PC-9 (cell line): ENCODE results near the gene CACYBP. TPM values are rescaled to one million over a fixed set of nuclear protein-coding genes. Genes with fewer than 3 reads are reported as not detected.

Experiments
- BruUV-seq: library from RNA; stranded (reverse); fragments of 400-500 nt; replicated peaks from 2 replicates; lab custom pipeline; 2021; lab: Mats Ljungman, UMichigan
- CTCF ChIA-PET: fragments of 300-600 bp; sonication (Branson Sonifier 250); formaldehyde crosslinking; loops from one replicate; lab custom pipeline; 2022; ENCODE audit warnings: antibody characterized with exemption; lab: Charles Lee
- POLR2A ChIA-PET: fragments of 300-600 bp; sonication (Branson Sonifier 250); formaldehyde crosslinking; loops from one replicate; lab custom pipeline; 2022; ENCODE audit warnings: antibody characterized with exemption; ENCODE audit not compliant: unreplicated experiment; lab: Charles Lee
- DNase-seq, 2 experiments: peaks; one replicate each; pipeline versions ENCODE4 v3.0.0 to v3.0.0-alpha.2; 2015 to 2022; ENCODE audit warnings: mixed read lengths in 1 of 2
- H2AFZ ChIP-seq: fragments of 200-600 bp; sonication (generic); 2 replicates; pipeline ENCODE4 v1.8.1; 2017; ENCODE audit warnings: antibody characterized with exemption
- H3F3A ChIP-seq: fragments of 200-600 bp; sonication (generic); 2 replicates; pipeline ENCODE4 v1.8.1; 2017; ENCODE audit warnings: antibody characterized with exemption, mild to moderate bottlenecking, low read depth; ENCODE audit not compliant: insufficient read depth
- H3K27ac ChIP-seq: fragments of 200-600 bp; sonication (generic); 2 replicates; pipeline ENCODE4 v1.6.1; 2016; ENCODE audit warnings: mixed run types
- H3K27me3 ChIP-seq: fragments of 200-600 bp; sonication (generic); 2 replicates; pipeline ENCODE4 v1.6.1; 2016; ENCODE audit warnings: low read depth, mixed run types; ENCODE audit not compliant: insufficient read depth
- H3K36me3 ChIP-seq: fragments of 200-600 bp; sonication (generic); 2 replicates; pipeline ENCODE4 v1.6.1; 2016; ENCODE audit warnings: low read depth, mixed run types
- H3K4me1 ChIP-seq: fragments of 200-600 bp; sonication (generic); replicated peaks from 2 replicates; pipeline ENCODE4 v1.6.1; 2016; ENCODE audit warnings: mixed run types; ENCODE audit not compliant: insufficient read depth
- H3K4me2 ChIP-seq: fragments of 200-600 bp; sonication (generic); 2 replicates; pipeline ENCODE4 v1.6.1; 2017; ENCODE audit warnings: mixed run types
- H3K4me3 ChIP-seq: fragments of 200-600 bp; sonication (generic); 2 replicates; pipeline ENCODE4 v1.6.1; 2016; ENCODE audit warnings: mixed run types
- H3K79me2 ChIP-seq: fragments of 200-600 bp; sonication (generic); 2 replicates; pipeline ENCODE4 v1.6.1; 2017; ENCODE audit warnings: low read depth, mixed run types
- H3K9me2 ChIP-seq: fragments of 200-600 bp; sonication (generic); 2 replicates; pipeline ENCODE4 v1.8.1; 2017; ENCODE audit warnings: mild to moderate bottlenecking; ENCODE audit not compliant: insufficient read depth
- H3K9me3 ChIP-seq: fragments of 200-600 bp; sonication (generic); 2 replicates; pipeline ENCODE4 v1.8.1; 2016; ENCODE audit warnings: low read depth; ENCODE audit not compliant: insufficient read depth
- H4K20me1 ChIP-seq: fragments of 200-600 bp; sonication (generic); 2 replicates; pipeline ENCODE4 v1.8.1; 2017; ENCODE audit not compliant: insufficient read depth
- CTCF ChIP-seq: fragments of 200-600 bp; sonication (generic); conservative IDR thresholded peaks from 2 replicates; pipeline ENCODE4 v1.6.1; 2017; ENCODE audit warnings: mixed run types, antibody characterized with exemption, mild to moderate bottlenecking, moderate library complexity
- EZH2 ChIP-seq: fragments of 200-600 bp; sonication (generic); IDR thresholded peaks from 2 replicates; pipeline ENCODE4 v1.8.0; 2017; ENCODE audit warnings: antibody characterized with exemption, low read depth
- intact Hi-C: fragments of 100-400 bp; cut with micrococcal nuclease; formaldehyde crosslinking; loops from one replicate; pipeline ENCODE4 v1.10.0; 2022; ENCODE audit not compliant: unreplicated experiment
- total RNA-seq: library from RNA; stranded (reverse); gene quantifications from 2 replicates; pipeline ENCODE4 v1.2.3, GENCODE V29; 2021

Gene CACYBP
- total RNA-seq, 1 experiment from 2014 or later, result 156 TPM

- CTCF ChIA-PET, result interaction anchor here (0.5 kb wide), 1 partner anchor 118 kb away, joined by 6 read pairs; no protein-coding TSS in a partner anchor
- no TSS peak for BruUV-seq
Observed at GRCh38 chr1:174998569-174999215, 1.1 kb upstream of the CACYBP start.

GRCh38 chr1:174999216-174999935 lies 371 bp upstream of the CACYBP start:
- H3K9me3 ChIP-seq, result no peaks in the 10 kb centered on the region
- H2AFZ ChIP-seq, result peak overlapping the region; percentile 89
- H4K20me1 ChIP-seq, result no peaks in the 10 kb centered on the region; the same call in 1 of the 2 replicates
- DNase-seq, result peak; percentile 94 to 95
- H3K9me2 ChIP-seq, result no peaks in the 10 kb centered on the region
- H3K36me3 ChIP-seq, result 0 out of 2 replicates have a peak, but pooled peaks cover 3% of the 10 kb centered on the region
- peak overlapping the region; percentile 97 for H3K4me2 ChIP-seq
- peak overlapping the region; percentile 94 for H3K4me3 ChIP-seq
- no peaks in the 10 kb centered on the region for H3K27me3 ChIP-seq
- H3F3A ChIP-seq, result peaks cover 8% of the 10 kb centered on the region
- TSS peak; percentile 85 for BruUV-seq
- ChIA-PET POLR2A (interaction anchor here (0.5 to 2.3 kb wide), 13 partner anchors 20 to 1344 kb away, joined by 3 to 24 read pairs (median 7); partner anchors contain the start of gene MRPS14), CTCF (no interaction called here)
- H3K27ac ChIP-seq, result peak overlapping the region; percentile 97
- TF ChIP-seq EZH2 (no peak), CTCF (no peak)
- H3K79me2 ChIP-seq, result peaks cover 52% of the 10 kb centered on the region
- H3K4me1 ChIP-seq, result peaks cover 41% of the 10 kb centered on the region
- intact Hi-C loops, result loop anchor here (1.0 to 5.0 kb wide), 5 partner anchors 35 to 1131 kb away; partner anchors contain the start of gene ZBTB37

More at GRCh38 chr1:174998569-174999215, 1.1 kb upstream of the CACYBP start:
- H3K9me2 ChIP-seq, result no peaks in the 10 kb centered on the region
- H3K79me2 ChIP-seq, result peaks cover 45% of the 10 kb centered on the region
- H3K27me3 ChIP-seq, result no peaks in the 10 kb centered on the region
- no peaks in the 10 kb centered on the region for H3K9me3 ChIP-seq
- peak overlapping the region; percentile 97 for H3K4me2 ChIP-seq
- peaks cover 5% of the 10 kb centered on the region; the same call in 1 of the 2 replicates for H3F3A ChIP-seq
- POLR2A ChIA-PET, result interaction anchor here (0.6 to 2.3 kb wide), 9 partner anchors 24 to 269 kb away, joined by 4 to 24 read pairs (median 7); partner anchors contain the start of gene MRPS14
- TF ChIP-seq CTCF, result peak; percentile 92
- TF ChIP-seq EZH2, result no peak
- H3K27ac ChIP-seq, result peak overlapping the region; percentile 97
- no peaks in the 10 kb centered on the region for H3K36me3 ChIP-seq
- intact Hi-C loops, result loop anchor here (1.0 to 5.0 kb wide), 6 partner anchors 34 to 1130 kb away; partner anchors contain the start of gene ZBTB37
- no peaks in the 10 kb centered on the region; the same call in 1 of the 2 replicates for H4K20me1 ChIP-seq
- peak overlapping the region; percentile 89 for H3K4me3 ChIP-seq
- H3K4me1 ChIP-seq, result peaks cover 41% of the 10 kb centered on the region
- peak overlapping the region; percentile 89 for H2AFZ ChIP-seq
- DNase-seq, result peak; percentile 38 to 68

GRCh38 chr1:175000697-175001187 lies 995 bp downstream of the CACYBP start:
- Histone ChIP-seq H3K4me3 (peak overlapping the region; percentile 94), H4K20me1 (no peaks in the 10 kb centered on the region; the same call in 1 of the 2 replicates), H3K9me3 (no peaks in the 10 kb centered on the region), H3K4me2 (peak overlapping the region; percentile 92), H3K36me3 (0 out of 2 replicates have a peak, but pooled peaks cover 14% of the 10 kb centered on the region), H3K27me3 (no peaks in the 10 kb centered on the region), H3K79me2 (peaks cover 65% of the 10 kb centered on the region), H3F3A (peaks cover 12% of the 10 kb centered on the region), H2AFZ (peak overlapping the region; percentile 93), H3K27ac (no peak overlapping the region; the same call in 1 of the 2 replicates), H3K9me2 (no peaks in the 10 kb centered on the region), H3K4me1 (peaks cover 41% of the 10 kb centered on the region)
- BruUV-seq, result no TSS peak
- TF ChIP-seq CTCF, result no peak
- TF ChIP-seq EZH2, result no peak
- no peak for DNase-seq
- intact Hi-C loops, result no loop called here
- ChIA-PET CTCF (interaction anchor here (0.8 kb wide), 1 partner anchor 125 kb away, joined by 6 read pairs; no protein-coding TSS in a partner anchor), POLR2A (interaction anchor here (2.3 kb wide), 1 partner anchor 22 kb away, joined by 16 read pairs; the partner anchor contains the start of gene MRPS14)
